ENCODE measurements around the gene GOT1.
A peak's percentile ranks its signal among the peaks of the same experiment; 100 is the strongest.

GOT1 gene

DNA sequence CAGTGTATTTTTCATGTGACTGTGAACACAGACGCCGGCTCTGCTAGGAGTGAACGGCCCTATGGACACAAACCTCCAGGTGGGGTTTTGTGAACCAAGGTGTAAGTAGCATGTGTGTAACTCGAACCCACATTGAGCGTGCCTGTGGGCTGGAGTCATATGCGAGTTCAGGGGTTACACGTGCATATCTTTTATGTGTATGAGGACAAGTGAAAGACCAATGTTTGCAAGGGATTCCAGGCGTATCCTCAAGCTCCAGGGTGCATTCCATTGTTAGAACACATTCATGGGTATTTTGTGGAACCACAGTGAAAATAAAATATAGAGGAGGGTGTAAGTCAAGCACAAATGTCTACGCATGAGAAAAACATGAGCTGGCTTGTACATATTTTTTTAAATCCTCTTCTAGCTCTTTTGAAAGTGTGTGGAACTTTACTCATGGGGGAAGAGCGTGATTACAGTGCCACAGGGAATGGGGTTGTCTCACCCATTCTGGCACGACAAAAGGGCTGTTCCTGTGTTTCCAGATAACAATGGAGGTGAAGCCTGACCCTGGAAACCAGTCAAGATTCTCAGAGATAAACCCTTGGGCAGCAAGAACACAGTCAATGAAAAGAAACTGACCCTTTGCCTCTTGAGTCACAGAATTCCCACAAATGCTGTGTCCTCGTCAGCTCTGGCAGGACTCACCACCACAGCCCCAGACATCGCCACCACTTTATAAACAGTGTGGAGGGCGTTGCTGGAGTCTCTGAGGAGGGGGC lies 37.0 kb upstream of the GOT1 start:
- no peak overlapping the region for H3K27ac ChIP-seq (ENCODE audit: extremely low read depth, low read depth, low read length)
- POLR2A ChIA-PET = interaction anchor here (0.6 kb wide), 2 partner anchors 193 to 267 kb away, joined by 3 to 9 read pairs; no protein-coding TSS in a partner anchor

DNA sequence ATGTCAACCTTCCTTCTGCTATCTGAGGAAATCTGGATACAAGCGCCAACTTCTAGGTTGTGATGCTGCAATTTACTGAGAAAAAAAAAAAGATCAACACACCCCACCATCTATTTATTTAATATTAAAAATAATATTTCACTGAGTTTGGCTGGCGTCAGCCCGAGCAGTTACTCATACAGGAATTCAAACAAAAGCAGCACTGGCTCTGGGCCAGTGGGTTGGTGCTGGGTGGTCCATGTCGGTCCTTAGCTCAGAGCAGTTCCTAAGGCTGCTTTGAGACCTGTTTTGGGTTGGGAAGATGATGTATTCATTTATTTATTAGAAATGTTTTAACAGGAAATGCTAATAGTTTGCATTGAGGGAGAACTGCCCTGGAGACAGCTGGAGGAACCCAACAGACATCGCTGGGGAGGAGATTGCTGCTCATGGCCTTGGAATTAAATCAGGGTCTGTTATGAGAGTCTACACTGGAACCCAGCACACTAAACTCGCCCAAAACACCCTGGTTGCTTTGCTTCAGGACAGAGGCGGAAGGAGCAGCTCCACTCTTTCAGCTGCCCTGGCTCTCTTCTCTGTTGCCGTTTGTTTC lies 36.3 kb upstream of the GOT1 start:
- CTCF ChIA-PET = interaction anchor here (0.6 to 2.1 kb wide), 5 partner anchors 13 to 145 kb away, joined by 3 to 7 read pairs (median 4); no protein-coding TSS in a partner anchor
- POLR2A ChIA-PET = interaction anchor here (0.6 kb wide), 1 partner anchor 194 kb away, joined by 3 read pairs; no protein-coding TSS in a partner anchor
- no peak for TF ChIP-seq IKZF3 (tag by site-specific recombination; IDR thresholded peaks at IDR 0.05)
- no peaks in the 10 kb centered on the region for H3K4me1 ChIP-seq (ENCODE audit: control insufficient read depth, insufficient read depth, low read length)
- no peaks in the 10 kb centered on the region for H3K36me3 ChIP-seq (ENCODE audit: control insufficient read depth in 2 of 2, insufficient read depth in 1 of 2, low read length in 2 of 2)
- H3K9me3 ChIP-seq (ENCODE audit: control insufficient read depth, insufficient read depth, low read depth, low read length) = no peaks in the 10 kb centered on the region
- no peak overlapping the region for H3K4me3 ChIP-seq (ENCODE audit: low read depth, low read length)
- H3K27ac ChIP-seq (ENCODE audit: extremely low read depth, low read depth, low read length) = no peak overlapping the region

More for the DNA sequence above, 37.0 kb upstream of the GOT1 start:
- H3K9me3 ChIP-seq (ENCODE audit: control insufficient read depth, insufficient read depth, low read depth, low read length) = no peaks in the 10 kb centered on the region
- H3K4me1 ChIP-seq (ENCODE audit: control insufficient read depth, insufficient read depth, low read length) = no peaks in the 10 kb centered on the region
- no peaks in the 10 kb centered on the region for H3K36me3 ChIP-seq (ENCODE audit: control insufficient read depth in 2 of 2, insufficient read depth in 1 of 2, low read length in 2 of 2)
- no peak overlapping the region for H3K4me3 ChIP-seq (ENCODE audit: low read depth, low read length)
- CTCF ChIA-PET = interaction anchor here (1.0 to 2.1 kb wide), 3 partner anchors 18 to 32 kb away, joined by 3 to 7 read pairs (median 6); no protein-coding TSS in a partner anchor
- no peak for TF ChIP-seq ZNF610 (tag by site-specific recombination; IDR thresholded peaks at IDR 0.05; ENCODE audit: borderline replicate concordance)
- TF ChIP-seq, protein P1, sequence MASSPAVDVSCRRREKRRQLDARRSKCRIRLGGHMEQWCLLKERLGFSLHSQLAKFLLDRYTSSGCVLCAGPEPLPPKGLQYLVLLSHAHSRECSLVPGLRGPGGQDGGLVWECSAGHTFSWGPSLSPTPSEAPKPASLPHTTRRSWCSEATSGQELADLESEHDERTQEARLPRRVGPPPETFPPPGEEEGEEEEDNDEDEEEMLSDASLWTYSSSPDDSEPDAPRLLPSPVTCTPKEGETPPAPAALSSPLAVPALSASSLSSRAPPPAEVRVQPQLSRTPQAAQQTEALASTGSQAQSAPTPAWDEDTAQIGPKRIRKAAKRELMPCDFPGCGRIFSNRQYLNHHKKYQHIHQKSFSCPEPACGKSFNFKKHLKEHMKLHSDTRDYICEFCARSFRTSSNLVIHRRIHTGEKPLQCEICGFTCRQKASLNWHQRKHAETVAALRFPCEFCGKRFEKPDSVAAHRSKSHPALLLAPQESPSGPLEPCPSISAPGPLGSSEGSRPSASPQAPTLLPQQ (tag by site-specific recombination; IDR thresholded peaks at IDR 0.05) = no peak
- no peak for TF ChIP-seq ZNF223 (tag by site-specific recombination; IDR thresholded peaks at IDR 0.05)
- TF ChIP-seq SP7 (tag by site-specific recombination; IDR thresholded peaks at IDR 0.05) = no peak
- TF ChIP-seq ZNF19 (tag by site-specific recombination; IDR thresholded peaks at IDR 0.05; ENCODE audit: low read depth) = no peak

DNA sequence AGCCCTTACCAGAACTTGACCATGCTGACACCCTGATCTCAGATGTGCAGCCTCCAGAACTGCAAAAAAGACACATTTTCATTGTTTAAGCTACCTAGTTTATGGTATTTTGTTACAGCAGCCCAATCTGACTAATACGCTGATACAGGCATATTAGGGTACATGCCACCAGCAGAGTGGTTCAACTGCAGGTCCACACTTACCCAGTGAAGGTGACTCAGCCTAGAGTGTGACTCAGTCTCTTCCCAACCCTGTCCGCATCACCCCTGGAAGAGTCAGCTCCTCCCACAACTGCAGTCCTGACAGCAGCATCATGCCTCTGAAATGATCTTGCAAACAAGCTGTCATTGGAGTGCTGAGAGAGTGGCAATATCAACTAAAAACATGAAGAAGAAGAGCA lies 30.8 kb upstream of the GOT1 start:
- H3K4me3 ChIP-seq (ENCODE audit: low read depth, low read length) = no peak overlapping the region
- H3K27ac ChIP-seq (ENCODE audit: extremely low read depth, low read depth, low read length) = no peak overlapping the region
- POLR2A ChIA-PET = no interaction called here
- TF ChIP-seq, protein P2, sequence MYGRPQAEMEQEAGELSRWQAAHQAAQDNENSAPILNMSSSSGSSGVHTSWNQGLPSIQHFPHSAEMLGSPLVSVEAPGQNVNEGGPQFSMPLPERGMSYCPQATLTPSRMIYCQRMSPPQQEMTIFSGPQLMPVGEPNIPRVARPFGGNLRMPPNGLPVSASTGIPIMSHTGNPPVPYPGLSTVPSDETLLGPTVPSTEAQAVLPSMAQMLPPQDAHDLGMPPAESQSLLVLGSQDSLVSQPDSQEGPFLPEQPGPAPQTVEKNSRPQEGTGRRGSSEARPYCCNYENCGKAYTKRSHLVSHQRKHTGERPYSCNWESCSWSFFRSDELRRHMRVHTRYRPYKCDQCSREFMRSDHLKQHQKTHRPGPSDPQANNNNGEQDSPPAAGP (tag by site-specific recombination; IDR thresholded peaks at IDR 0.05) = 0 out of 2 replicates have a peak, but pooled peaks have one; percentile 31
- TF ChIP-seq ZBTB17 (tag by site-specific recombination; IDR thresholded peaks at IDR 0.05) (no peak), ZNF843 (tag by site-specific recombination; IDR thresholded peaks at IDR 0.05) (no peak), SETDB1 (IDR thresholded peaks at IDR 0.05; ENCODE audit: insufficient read length, low read length) (peak; percentile 43), ZNF335 (tag by site-specific recombination; conservative IDR thresholded peaks at IDR 0.05) (no peak), ZNF529 (tag by site-specific recombination; IDR thresholded peaks at IDR 0.05; ENCODE audit: insufficient replicate concordance) (no peak)
- H3K9me3 ChIP-seq (ENCODE audit: control insufficient read depth, insufficient read depth, low read depth, low read length) = no peaks in the 10 kb centered on the region
- no peaks in the 10 kb centered on the region for H3K4me1 ChIP-seq (ENCODE audit: control insufficient read depth, insufficient read depth, low read length)
- no peaks in the 10 kb centered on the region for H3K36me3 ChIP-seq (ENCODE audit: control insufficient read depth in 2 of 2, insufficient read depth in 1 of 2, low read length in 2 of 2)
- CTCF ChIA-PET = interaction anchor here (0.7 kb wide), 1 partner anchor 23 kb away, joined by 4 read pairs; no protein-coding TSS in a partner anchor

DNA sequence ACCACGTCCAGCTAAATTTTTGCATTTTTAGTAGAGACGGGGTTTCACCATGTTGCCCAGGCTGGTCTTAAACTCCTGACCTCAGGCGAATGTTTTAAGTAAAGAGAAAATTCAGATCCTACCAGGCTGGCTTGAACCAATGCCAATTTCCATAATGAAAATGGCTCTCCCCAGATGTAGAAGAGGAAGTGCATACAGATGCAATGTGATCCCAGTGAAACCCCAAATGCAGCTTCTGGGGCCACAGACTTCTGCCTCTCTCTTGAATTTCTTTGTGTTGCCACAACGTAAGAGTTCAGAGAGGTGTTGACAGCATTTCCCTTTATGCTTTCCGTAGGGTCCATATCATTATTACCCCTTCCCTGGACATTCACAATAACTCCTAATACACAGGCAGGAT lies 29.6 kb upstream of the GOT1 start:
- POLR2A ChIA-PET = no interaction called here
- no peak overlapping the region for H3K4me3 ChIP-seq (ENCODE audit: low read depth, low read length)
- CTCF ChIA-PET = interaction anchor here (0.6 to 1.4 kb wide), 3 partner anchors 24 to 101 kb away, joined by 3 read pairs; no protein-coding TSS in a partner anchor
- H3K9me3 ChIP-seq (ENCODE audit: control insufficient read depth, insufficient read depth, low read depth, low read length) = no peaks in the 10 kb centered on the region
- no peaks in the 10 kb centered on the region for H3K36me3 ChIP-seq (ENCODE audit: control insufficient read depth in 2 of 2, insufficient read depth in 1 of 2, low read length in 2 of 2)
- no peak overlapping the region for H3K27ac ChIP-seq (ENCODE audit: extremely low read depth, low read depth, low read length)
- H3K4me1 ChIP-seq (ENCODE audit: control insufficient read depth, insufficient read depth, low read length) = no peaks in the 10 kb centered on the region
- TF ChIP-seq ZNF133 (tag by site-specific recombination; IDR thresholded peaks at IDR 0.05) = no peak
